IPS-20b (cell line): ENCODE measurements around the gene SLC25A53.

Source experiments
- H3K27ac ChIP-seq: one replicate; pipeline ENCODE4 v1.5.1; 2013; ENCODE audit warnings: low read length
- H3K27me3 ChIP-seq: 2 replicates; pipeline ENCODE4 v1.6.1; 2013; ENCODE audit warnings: mild to moderate bottlenecking, low read length, inconsistent platforms; ENCODE audit not compliant: insufficient read depth
- H3K36me3 ChIP-seq: 2 replicates; pipeline ENCODE4 v1.6.1; 2013; ENCODE audit warnings: low read depth, mild to moderate bottlenecking, inconsistent platforms, low read length, moderate library complexity; ENCODE audit not compliant: insufficient read depth
- H3K4me1 ChIP-seq: 2 replicates; pipeline ENCODE4 v1.6.1; 2013; ENCODE audit warnings: mild to moderate bottlenecking, control low read depth, inconsistent platforms, low read length, moderate library complexity; ENCODE audit not compliant: insufficient read depth
- H3K4me3 ChIP-seq: 2 replicates; pipeline ENCODE4 v1.5.1; 2013; ENCODE audit warnings: mild to moderate bottlenecking, low read length, inconsistent platforms
- H3K9ac ChIP-seq: 2 replicates; pipeline ENCODE4 v1.6.1; 2013; ENCODE audit warnings: low read depth, mild to moderate bottlenecking, inconsistent platforms, low read length, moderate library complexity
- H3K9me3 ChIP-seq: 2 replicates; pipeline ENCODE4 v1.6.1; 2013; ENCODE audit warnings: mild to moderate bottlenecking, low read depth, low read length, inconsistent platforms; ENCODE audit not compliant: insufficient read depth

SLC25A53 gene, protein sequence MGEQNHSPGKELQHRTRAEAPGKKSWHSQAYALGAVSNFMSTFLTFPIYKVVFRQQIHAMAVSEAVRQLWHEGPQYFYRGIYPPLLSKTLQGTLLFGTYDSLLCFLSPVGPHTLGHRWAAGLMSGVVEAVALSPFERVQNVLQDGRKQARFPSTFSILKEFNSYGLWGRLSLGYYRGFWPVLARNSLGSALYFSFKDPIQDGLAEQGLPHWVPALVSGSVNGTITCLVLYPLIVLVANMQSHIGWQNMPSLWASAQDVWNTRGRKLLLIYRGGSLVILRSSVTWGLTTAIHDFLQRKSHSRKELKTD

GRCh38 chrX:104156630-104157529 is at the start of gene SLC25A53:
Gene SLC25A53 (minus strand): TSS chrX:104157009. CDS start chrX:104105257, 51,752 bp downstream.
- Histone ChIP-seq H3K4me1 (no peaks in the 10 kb centered on the region; the same call in 1 of the 2 replicates), H3K4me3 (peak within 1 kb of the TSS; percentile 91), H3K27me3 (no peaks in the 10 kb centered on the region), H3K9ac (peak within 1 kb of the TSS; percentile 81; the same call in 1 of the 2 replicates), H3K9me3 (no peaks in the 10 kb centered on the region), H3K36me3 (no peaks in the 10 kb centered on the region), H3K27ac (peak within 1 kb of the TSS; percentile 86)

DNA sequence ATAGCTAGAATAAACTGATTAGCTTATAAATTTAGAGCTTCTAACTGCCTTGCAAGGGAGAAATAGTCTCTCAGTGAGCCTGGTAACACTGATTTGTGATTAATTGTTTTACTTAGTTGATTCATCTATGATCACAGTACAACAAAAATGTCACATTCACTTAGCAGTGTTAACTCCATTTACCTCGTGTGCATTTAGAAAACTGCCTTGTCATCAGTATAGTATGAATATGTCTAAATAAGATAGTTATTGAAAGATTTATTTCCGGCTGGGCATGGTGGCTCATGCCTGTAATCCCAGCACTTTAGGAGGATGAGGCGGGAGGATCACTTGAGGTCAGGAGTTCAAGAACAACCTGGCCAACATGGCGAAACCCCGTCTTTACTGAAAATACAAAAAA is 48.7 kb upstream of the SLC25A53 start:
- no peaks in the 10 kb centered on the region for H3K27me3 ChIP-seq
- no peaks in the 10 kb centered on the region for H3K9me3 ChIP-seq
- no peak overlapping the region for H3K4me3 ChIP-seq
- no peak overlapping the region for H3K27ac ChIP-seq
- no peak overlapping the region for H3K9ac ChIP-seq
- H3K4me1 ChIP-seq: no peaks in the 10 kb centered on the region
- no peaks in the 10 kb centered on the region for H3K36me3 ChIP-seq

DNA sequence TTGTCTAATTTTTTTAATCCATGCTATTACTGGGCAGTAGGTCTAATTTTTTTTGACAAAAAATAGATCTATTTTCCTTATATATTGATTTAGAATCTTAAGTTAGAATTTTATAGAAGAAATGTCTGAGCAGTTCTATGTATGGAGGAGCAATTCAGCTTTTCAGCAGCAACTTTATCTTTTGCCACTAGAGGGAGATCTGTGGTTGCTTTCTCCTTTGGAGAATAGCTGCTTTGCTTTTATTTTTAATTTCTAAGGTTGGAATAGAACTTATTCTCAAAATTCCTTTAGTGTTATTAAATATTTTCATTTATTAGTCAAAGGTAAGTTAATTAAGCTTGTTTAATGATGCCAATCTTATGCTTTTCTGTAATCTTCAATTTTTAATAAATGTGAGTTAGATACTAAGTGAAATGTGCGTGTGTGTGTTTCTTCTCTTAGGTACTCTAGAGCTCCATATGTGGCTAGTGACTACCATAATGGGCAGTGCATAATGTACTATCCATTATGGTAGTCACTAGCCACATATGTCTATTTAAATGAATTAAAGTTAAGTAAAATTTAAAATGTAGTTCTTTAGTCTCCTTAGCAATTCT is 38.8 kb upstream of the SLC25A53 start:
- Histone ChIP-seq H3K4me1 (no peaks in the 10 kb centered on the region), H3K27me3 (no peaks in the 10 kb centered on the region), H3K9me3 (no peaks in the 10 kb centered on the region), H3K9ac (no peak overlapping the region), H3K4me3 (no peak overlapping the region), H3K36me3 (peaks cover 5% of the 10 kb centered on the region; the same call in 1 of the 2 replicates), H3K27ac (no peak overlapping the region)

DNA sequence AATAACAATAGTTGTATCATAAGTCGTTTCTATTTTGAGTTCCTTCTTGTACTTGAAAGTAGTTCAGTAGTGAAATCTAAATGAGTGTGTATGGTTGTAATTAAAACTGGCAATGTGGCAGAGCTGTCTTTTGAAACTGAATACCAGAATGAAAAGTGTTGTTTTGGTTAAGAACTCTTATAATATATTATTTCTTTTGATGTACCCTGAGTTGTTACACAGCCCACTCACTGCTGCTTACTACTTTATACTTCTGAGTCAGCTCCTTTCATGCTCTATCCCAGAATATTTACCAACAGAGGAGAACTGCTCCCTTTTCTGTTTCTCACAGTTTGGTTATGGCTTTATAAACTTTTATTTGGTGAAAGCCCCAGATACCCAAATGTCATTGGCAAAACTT is 38.2 kb upstream of the SLC25A53 start:
- H3K4me3 ChIP-seq: no peak overlapping the region
- no peak overlapping the region for H3K27ac ChIP-seq
- no peaks in the 10 kb centered on the region for H3K4me1 ChIP-seq
- no peaks in the 10 kb centered on the region for H3K9me3 ChIP-seq
- H3K36me3 ChIP-seq: peaks cover 11% of the 10 kb centered on the region; the same call in 1 of the 2 replicates
- no peak overlapping the region for H3K9ac ChIP-seq
- H3K27me3 ChIP-seq: no peaks in the 10 kb centered on the region

DNA sequence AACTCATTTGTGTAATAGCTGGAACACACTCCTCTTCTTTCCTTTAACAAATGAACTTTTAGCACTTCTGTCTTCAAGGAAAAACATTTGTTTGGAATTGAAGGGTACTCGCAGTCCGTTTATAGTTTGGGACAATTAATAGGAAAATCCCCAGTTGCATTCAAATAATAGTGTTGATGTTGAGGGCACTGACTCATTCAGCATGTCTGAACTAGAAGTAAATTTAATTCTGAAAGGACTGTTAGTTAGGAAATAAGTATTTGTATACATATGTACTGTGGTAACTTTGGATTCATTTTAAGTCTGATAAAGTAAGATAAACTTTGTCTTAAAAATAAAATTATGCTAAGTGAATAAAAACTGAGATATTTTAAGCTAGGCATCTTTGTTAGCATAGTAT is 36.7 kb upstream of the SLC25A53 start:
- Histone ChIP-seq H3K36me3 (peaks cover 19% of the 10 kb centered on the region; the same call in 1 of the 2 replicates), H3K9ac (no peak overlapping the region), H3K27me3 (no peaks in the 10 kb centered on the region), H3K9me3 (no peaks in the 10 kb centered on the region), H3K4me3 (no peak overlapping the region), H3K27ac (no peak overlapping the region), H3K4me1 (no peaks in the 10 kb centered on the region)

DNA sequence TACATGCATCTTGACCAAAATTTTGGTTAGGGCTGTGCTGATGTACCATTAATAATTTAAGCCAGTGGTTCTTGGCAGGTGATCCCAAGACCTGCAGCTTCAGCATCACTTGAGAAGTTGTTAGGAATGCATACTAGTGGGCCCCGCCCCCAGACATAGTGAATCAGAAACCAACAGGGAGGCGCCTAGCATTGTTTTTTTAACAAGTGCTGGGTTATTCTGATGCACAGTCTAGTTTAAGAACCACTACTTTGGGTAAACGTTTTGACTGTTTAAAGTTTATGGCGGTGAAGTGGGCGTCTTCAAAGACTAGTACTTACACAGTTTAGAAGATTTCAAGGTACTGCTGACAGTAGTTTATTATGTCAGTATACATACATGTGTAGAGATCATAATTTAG is 33.0 kb upstream of the SLC25A53 start:
- no peaks in the 10 kb centered on the region for H3K4me1 ChIP-seq
- H3K36me3 ChIP-seq: peaks cover 41% of the 10 kb centered on the region; the same call in 1 of the 2 replicates

GRCh38 chrX:104187931-104188330 is 31.1 kb upstream of the SLC25A53 start:
- Histone ChIP-seq H3K36me3 (peaks cover 41% of the 10 kb centered on the region; the same call in 1 of the 2 replicates), H3K9me3 (no peaks in the 10 kb centered on the region), H3K4me3 (no peak overlapping the region), H3K27ac (no peak overlapping the region), H3K27me3 (no peaks in the 10 kb centered on the region), H3K9ac (no peak overlapping the region), H3K4me1 (no peaks in the 10 kb centered on the region)

More for the DNA sequence above, 33.0 kb upstream of the SLC25A53 start:
- no peak overlapping the region for H3K9ac ChIP-seq
- no peaks in the 10 kb centered on the region for H3K9me3 ChIP-seq
- H3K27me3 ChIP-seq: no peaks in the 10 kb centered on the region
- H3K4me3 ChIP-seq: no peak overlapping the region
- no peak overlapping the region for H3K27ac ChIP-seq

DNA sequence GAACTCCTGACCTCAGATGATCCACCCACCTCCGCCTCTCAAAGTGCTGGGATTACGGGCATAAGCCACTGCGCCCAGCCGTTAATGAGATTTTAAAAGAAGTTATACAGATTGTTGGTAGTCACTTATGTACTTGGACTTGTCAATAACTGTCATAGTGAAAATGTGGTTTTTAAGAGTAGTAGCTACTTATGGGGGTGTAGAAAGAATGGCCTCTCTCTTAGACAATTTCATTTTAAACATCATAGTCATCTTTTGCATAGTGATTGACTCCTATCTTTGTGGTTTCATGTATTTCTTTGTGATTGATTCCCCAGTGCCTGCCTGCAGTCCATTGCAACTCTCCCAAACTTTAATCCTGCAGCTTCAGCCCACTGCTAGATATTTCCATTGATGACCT is 26.9 kb upstream of the SLC25A53 start:
- Histone ChIP-seq H3K4me1 (no peaks in the 10 kb centered on the region), H3K9me3 (no peaks in the 10 kb centered on the region), H3K9ac (no peak overlapping the region), H3K36me3 (peaks cover 22% of the 10 kb centered on the region; the same call in 1 of the 2 replicates), H3K27me3 (no peaks in the 10 kb centered on the region), H3K4me3 (no peak overlapping the region), H3K27ac (no peak overlapping the region)

GRCh38 chrX:104173841-104174240 is 17.0 kb upstream of the SLC25A53 start:
- Histone ChIP-seq H3K9me3 (no peaks in the 10 kb centered on the region), H3K9ac (no peak overlapping the region), H3K27me3 (no peaks in the 10 kb centered on the region), H3K4me3 (no peak overlapping the region), H3K4me1 (no peaks in the 10 kb centered on the region), H3K36me3 (peaks cover 8% of the 10 kb centered on the region; the same call in 1 of the 2 replicates), H3K27ac (no peak overlapping the region)

DNA sequence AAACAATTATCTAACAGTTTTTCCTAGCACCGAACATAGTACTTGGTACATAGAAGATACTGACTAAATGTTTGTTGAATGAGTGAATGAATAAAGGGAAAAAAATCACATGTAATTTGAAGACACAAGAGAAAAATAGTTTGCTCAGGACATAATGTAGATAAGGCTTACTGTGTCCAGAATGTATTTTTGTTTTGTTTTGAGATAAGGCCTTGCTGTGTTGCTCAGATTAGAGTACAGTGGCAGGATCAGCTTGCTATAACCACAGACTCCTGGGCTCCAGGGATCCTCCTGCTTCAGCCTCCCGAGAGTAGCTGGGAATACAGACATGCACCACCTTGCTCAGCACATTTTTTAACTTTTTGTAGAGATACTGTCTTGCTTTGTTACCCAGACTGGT is 16.0 kb upstream of the SLC25A53 start:
- Histone ChIP-seq H3K9ac (no peak overlapping the region), H3K36me3 (peaks cover 8% of the 10 kb centered on the region; the same call in 1 of the 2 replicates), H3K9me3 (no peaks in the 10 kb centered on the region), H3K4me1 (no peaks in the 10 kb centered on the region), H3K27me3 (no peaks in the 10 kb centered on the region), H3K4me3 (no peak overlapping the region), H3K27ac (no peak overlapping the region)

DNA sequence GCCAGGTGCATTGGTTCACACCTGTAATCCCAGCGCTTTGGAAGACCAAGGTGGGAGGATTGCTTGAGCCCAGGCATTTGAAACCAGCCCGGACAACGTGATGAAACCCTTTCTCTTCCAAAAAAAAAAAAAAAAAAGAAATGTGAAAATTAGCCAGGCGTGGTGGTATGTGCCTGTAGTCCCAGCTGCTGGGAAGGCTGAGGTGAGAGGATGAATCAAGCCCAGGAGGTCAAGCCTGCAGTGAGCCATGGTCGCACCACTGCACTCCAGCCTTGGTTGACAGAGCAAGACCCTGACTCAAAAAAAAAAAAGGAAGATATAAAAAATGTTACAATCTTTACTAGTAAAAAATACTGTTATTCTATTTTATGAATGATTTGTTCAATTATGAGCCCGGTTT is 15.3 kb upstream of the SLC25A53 start:
- H3K9ac ChIP-seq: no peak overlapping the region
- H3K9me3 ChIP-seq: no peaks in the 10 kb centered on the region
- peaks cover 8% of the 10 kb centered on the region; the same call in 1 of the 2 replicates for H3K36me3 ChIP-seq
- no peak overlapping the region for H3K27ac ChIP-seq
- no peaks in the 10 kb centered on the region for H3K4me1 ChIP-seq
- no peaks in the 10 kb centered on the region for H3K27me3 ChIP-seq
- H3K4me3 ChIP-seq: no peak overlapping the region
